Jurkat, Clone E6-1 (cell line): ENCODE results near the gene DGKG.
A peak's percentile ranks its signal among the peaks of the same experiment; 100 is the strongest.

Experiments used
- DNase-seq: peaks from one replicate; pipeline ENCODE4 v3.0.0-alpha.2; 2011; ENCODE audit warnings: low read depth, low spot score
- H3K4me3 ChIP-seq: 2 replicates; pipeline ENCODE4 v1.5.1; 2011; ENCODE audit warnings: mild to moderate bottlenecking, low read length, control low read depth, moderate library complexity

The DGKG gene

DNA sequence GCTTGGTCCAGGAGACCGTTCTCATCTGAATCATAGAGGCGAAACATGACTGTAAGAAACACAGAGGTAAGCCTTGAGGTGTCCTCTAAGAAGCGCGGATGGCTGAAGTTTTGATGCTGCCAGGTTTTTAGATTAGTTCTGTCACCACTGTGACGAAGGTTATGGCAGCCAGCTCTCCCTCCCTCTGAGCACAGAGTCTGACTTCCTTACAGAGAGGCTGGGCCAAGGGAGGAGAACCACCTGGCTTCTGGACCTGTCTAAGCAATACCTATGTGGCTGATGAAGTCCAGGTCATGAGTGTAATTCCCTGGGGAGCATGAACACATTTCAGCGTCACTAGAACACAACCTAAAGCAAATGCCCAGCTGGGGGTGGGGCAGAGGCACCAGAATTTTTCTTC lies 77.4 kb downstream of the DGKG start:
- no peak for DNase-seq
- no peak overlapping the region for H3K4me3 ChIP-seq

GRCh38 chr3:186284349-186284652 lies 77.7 kb downstream of the DGKG start:
- no peak for DNase-seq

DNA sequence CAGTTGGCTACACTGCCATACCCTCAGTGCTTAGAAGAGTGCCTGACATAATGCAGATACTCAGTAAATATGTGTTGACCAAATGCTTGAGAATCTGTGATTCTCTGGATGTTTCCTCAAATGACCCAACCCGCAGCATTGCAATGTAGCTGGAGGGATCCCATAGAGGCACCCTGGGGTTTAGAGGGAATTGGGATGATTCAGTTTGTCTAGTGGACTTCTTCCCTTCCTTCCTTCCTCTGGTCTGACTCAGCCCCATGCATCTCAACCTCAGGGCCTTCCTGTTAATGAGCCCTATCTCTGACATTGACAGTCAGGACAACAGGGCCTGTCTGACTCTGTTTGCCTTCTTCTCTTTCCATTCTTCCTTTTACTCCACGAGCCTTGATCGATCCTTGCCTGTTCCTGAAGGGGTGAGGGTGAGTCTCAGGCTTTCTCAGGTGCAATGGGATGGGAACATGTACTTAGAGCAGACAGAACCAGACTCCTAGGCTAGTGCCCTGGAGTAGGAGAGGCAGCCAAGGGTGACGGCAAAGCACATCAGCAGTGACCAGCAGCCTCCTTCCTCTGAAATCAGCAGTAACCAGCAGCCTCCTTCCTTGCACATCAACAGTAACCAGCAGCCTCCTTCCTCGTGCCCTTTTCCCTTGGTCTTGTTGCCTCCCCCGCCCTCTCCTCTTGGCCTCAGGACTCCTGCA lies 78.2 kb downstream of the DGKG start:
- DNase-seq, result no peak
- H3K4me3 ChIP-seq, result no peak overlapping the region

More at GRCh38 chr3:186284349-186284652, 77.7 kb downstream of the DGKG start:
- H3K4me3 ChIP-seq, result no peak overlapping the region

GRCh38 chr3:186283096-186283495 lies 78.9 kb downstream of the DGKG start:
- no peak for DNase-seq
- no peak overlapping the region for H3K4me3 ChIP-seq

DNA sequence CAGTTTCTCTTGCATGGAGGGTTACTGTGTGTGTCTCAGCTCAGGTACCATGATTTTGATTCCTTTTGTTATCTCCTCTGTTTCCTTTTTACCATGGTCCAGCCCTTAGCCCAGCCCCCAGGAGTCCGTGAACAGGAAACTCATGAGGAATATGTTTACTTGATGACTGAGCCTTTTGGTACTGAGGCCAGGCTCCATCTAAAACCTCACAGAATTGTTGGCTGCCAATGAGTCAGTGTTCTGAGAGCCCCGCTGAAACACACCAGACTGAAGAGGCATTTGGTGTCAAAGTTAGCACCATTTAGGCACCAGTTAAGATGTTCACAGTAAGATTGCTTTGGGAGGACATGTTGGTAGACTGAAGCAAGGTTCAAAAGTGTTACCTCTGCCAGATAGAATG lies 80.9 kb downstream of the DGKG start:
- H3K4me3 ChIP-seq, result no peak overlapping the region
- DNase-seq, result no peak

GRCh38 chr3:186280737-186281136 lies 81.3 kb downstream of the DGKG start:
- H3K4me3 ChIP-seq, result no peak overlapping the region
- DNase-seq, result no peak

- H3K4me3 ChIP-seq, result no peak overlapping the region
- no peak for DNase-seq
Observed at GRCh38 chr3:186277268-186277909, 84.6 kb downstream of the DGKG start.

DNA sequence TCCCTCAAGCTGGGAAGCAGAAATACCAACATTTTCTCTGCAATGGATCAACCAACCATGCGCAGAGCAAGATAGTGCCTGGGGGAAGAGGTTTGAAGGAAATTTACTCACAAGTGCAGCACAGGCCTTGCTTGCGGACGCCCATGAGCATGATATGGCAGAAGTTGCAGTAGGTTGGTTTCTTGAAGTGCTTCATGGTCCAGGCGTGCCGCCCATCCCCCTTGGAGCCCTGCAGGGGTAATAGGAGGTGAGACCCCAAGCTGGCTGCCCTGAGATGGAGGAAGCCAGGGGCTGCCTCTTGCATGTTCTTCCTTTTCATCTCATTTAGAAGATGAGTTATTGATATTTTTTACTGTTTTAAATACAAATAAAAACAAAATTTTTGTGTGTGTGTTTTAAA lies 86.6 kb downstream of the DGKG start:
- DNase-seq, result no peak
- no peak overlapping the region for H3K4me3 ChIP-seq

GRCh38 chr3:186273586-186273985 lies 88.4 kb downstream of the DGKG start:
- H3K4me3 ChIP-seq, result no peak overlapping the region
- DNase-seq, result no peak

- DNase-seq, result no peak
- H3K4me3 ChIP-seq, result no peak overlapping the region
Observed at GRCh38 chr3:186270701-186271100, 91.3 kb downstream of the DGKG start.

DNA sequence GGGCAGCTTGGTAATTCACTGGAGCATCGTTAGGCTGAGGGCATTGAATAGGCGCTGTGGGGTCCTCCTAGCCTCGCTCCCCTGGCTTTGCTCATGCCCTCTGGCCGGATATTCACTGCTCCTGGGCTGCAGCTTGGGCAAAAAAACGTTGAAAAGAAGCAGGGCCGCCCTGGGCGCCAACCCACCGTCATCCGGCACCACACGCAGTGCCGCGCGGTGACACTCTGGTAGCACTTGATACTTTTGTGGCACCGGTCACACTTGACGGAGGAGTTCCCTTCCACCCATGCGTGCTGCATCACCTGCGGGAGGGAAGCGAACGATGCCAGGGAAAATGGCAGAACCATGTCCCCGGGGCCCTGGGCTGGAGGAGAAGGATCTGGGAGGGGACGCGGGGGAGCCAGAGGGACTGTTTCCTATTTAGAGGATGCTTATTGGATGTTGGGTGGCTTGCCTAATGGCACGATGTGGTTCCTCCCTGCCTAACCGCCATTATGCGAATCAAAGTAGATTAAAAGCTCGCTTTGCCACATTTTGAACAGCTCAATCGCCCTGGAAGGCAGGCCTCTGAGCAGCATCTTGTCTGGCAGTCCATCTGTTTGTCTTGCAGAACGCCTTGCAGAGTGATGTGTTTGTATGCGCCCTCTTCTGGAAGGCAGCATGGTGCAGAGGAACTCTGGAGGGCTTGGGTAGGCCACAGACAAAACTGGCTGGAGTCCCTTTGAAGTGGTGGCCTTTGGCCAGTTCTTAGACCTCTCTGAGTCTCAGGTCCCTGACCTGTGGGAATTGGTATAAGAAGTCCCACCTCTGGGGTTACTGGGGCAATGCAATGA lies 93.2 kb downstream of the DGKG start:
- DNase-seq, result peak; percentile 42

DNA sequence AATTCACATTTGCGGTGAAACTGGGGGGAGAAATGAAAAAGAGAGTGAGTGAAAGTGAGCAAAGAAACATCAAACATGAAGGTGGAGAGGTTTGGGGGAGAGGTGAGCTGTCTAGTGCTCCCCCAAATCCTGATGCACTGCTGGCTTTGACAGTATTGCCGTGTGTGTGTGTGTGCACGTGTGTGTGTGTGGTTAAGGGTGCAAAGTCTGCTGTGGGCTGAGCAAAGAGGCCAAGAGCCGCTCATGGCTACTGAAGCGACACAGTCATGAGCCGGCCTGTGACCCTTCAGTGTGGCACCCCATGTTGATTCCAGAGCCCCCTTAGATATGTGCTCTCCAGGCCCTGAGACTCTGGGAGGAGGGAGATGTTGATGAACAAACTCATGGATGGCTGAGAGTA lies 94.3 kb downstream of the DGKG start:
- no peak for DNase-seq
- no peak overlapping the region for H3K4me3 ChIP-seq

More for the DNA sequence above, 93.2 kb downstream of the DGKG start:
- no peak overlapping the region for H3K4me3 ChIP-seq

DNA sequence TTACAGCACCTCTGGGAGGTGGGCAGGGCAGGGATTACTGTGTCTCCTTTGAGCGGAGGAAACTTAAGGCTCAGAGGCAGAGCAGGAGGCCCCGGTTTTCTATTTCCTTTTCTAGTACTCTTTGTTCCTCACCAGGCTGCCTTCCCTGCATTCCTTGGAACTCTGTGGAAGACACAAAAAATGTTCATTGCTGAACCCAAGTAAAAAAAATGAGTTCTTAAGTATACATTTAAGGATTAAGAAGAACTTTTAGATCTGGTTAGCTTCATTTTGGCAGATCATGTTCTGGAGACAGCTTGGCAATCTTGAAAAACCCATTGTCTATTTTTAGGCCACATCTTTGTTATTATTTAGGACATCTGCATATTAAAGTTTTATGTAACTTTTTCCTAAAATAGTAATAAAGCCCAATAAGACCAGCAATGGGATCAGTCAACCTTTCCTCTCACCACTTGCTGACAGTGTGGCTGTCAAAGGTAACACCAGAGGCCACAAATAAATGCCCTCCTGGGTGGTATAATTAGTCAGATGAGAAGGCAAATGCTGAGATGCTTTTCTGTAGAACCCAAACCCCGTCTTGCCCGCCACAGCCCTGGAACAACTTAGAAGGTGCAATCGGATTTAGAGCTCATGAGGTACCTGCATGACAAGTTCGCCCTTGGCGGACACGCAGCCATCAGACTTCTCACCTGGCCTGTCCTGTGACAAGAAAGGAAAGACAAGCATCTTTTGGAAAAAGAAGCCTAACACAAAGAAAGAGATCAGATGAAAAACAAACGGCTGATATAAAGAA lies 97.2 kb downstream of the DGKG start:
- no peak overlapping the region for H3K4me3 ChIP-seq
- DNase-seq, result no peak

DNA sequence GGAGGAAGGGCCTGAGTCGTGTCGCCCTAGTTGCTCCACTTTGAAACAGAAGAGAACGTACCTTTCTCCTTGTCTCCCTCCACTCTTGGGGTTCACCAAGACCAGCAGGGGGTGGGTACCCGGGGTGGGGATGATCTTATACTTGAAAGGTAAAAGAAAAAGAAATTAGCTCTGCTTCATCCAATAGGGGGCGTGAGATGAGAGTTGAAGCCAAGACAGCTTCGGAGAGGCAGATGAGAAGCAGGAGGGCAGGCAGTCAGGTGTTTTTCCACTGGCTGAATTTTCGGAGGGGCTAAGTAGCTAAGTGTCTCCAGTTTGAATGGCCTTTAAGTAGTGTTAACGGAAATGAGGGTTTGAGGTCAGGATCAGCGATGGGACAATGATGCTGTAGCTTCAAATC lies 100.4 kb downstream of the DGKG start:
- peak; percentile 46 for DNase-seq
- H3K4me3 ChIP-seq, result no peak overlapping the region

- no peak for DNase-seq
- no peak overlapping the region for H3K4me3 ChIP-seq
Observed at GRCh38 chr3:186260726-186261125, 101.3 kb downstream of the DGKG start.

- no peak overlapping the region for H3K4me3 ChIP-seq
- peak; percentile 28 for DNase-seq
Observed at GRCh38 chr3:186259612-186260383, 102.2 kb downstream of the DGKG start.

DNA sequence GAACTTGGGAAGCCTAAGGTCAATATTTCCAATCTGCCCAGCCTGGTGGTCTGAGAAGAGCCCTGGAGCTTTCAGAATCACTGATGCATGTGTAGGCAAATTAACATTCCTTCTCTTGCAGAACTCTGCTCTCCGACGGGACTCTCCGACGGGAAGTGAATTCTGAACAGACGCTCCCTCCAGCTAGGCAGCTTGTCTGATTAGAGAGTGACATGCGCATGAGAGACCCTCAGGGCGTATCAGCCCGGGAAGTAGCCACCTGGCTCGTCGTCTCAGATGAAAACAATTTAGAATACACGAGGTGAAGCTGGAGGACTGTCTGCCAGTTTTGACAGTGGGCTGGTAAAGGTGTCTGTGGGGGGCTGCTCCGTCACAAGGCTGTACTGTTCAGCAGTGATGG lies 103.1 kb downstream of the DGKG start:
- DNase-seq, result no peak
- H3K4me3 ChIP-seq, result no peak overlapping the region

GRCh38 chr3:186257866-186258265 lies 104.2 kb downstream of the DGKG start:
- H3K4me3 ChIP-seq, result no peak overlapping the region
- DNase-seq, result no peak
